Esophagus squamous epithelium (tissue), 5 donors: ENCODE data around the gene ANK3. TPM values are rescaled to one million over a fixed set of nuclear protein-coding genes. Genes with fewer than 3 reads are reported as not detected.

Experiments
- DNase-seq: peaks from one replicate; lab custom pipeline; 2025; lab: John Stamatoyannopoulos, UW
- H3K27ac ChIP-seq, 4 donors: fragments of 200-600 bp; sonication (generic); one replicate each; pipeline ENCODE4 v1.5.1; 2016 to 2019; ENCODE audit warnings: mild to moderate bottlenecking in 1 of 4
- H3K27me3 ChIP-seq, 4 donors: fragments of 200-600 bp; sonication (generic); 1 replicate in 3 of 4; 2 replicates in 1 of 4; pipeline versions ENCODE4 v1.5.1 to v1.6.0; 2017 to 2021; ENCODE audit warnings: antibody characterized with exemption in 1 of 4
- H3K36me3 ChIP-seq, 3 donors: fragments of 200-600 bp; sonication (generic); one replicate each; pipeline ENCODE4 v1.5.1; 2016 to 2019
- H3K4me1 ChIP-seq, 3 donors: fragments of 200-600 bp; sonication (generic); one replicate each; pipeline ENCODE4 v1.5.1; 2017 to 2019
- H3K4me3 ChIP-seq, 4 donors: fragments of 200-600 bp; sonication (generic); 1 replicate in 3 of 4; 2 replicates in 1 of 4; pipeline ENCODE4 v1.5.1; 2016 to 2019; ENCODE audit warnings: mild to moderate bottlenecking in 2 of 4, moderate library complexity in 1 of 4
- H3K9me3 ChIP-seq, 3 donors: fragments of 200-600 bp; sonication (generic); one replicate each; pipeline ENCODE4 v1.5.1; 2016 to 2019
- CTCF ChIP-seq, 6 experiments: fragments of 450-650 bp in 4 of 6; fragments of 200-600 bp in 2 of 6; sonication (generic) in 2 of 6; IDR thresholded peaks; one replicate each; pipeline ENCODE4 v1.5.1; 2016 to 2019; ENCODE audit warnings: antibody characterized with exemption in 6 of 6, mild to moderate bottlenecking in 4 of 6, moderate library complexity in 4 of 6
- POLR2A ChIP-seq, 4 donors: fragments of 450-650 bp; IDR thresholded peaks; one replicate each; pipeline ENCODE4 v1.6.1; 2017; ENCODE audit warnings: antibody characterized with exemption in 4 of 4, mild to moderate bottlenecking in 4 of 4, moderate library complexity in 3 of 4
- WGBS, 2 donors: methylation state at CpG; one replicate each; pipeline ENCODE4 v1.1.5; 2018; 5-methylcytosine and 5-hydroxymethylcytosine counted together
- intact Hi-C: fragments of 100-400 bp; cut with DNase I; formaldehyde crosslinking; loops from one replicate; pipeline ENCODE4 v1.15.0; 2022
- total RNA-seq, 4 donors: library from RNA; depleted of rRNA; stranded (reverse); fragments of >200 nt; gene quantifications; one replicate each; pipeline ENCODE4 v1.1.0, GENCODE V29; 2016
- donor health status: DM: yes; HTN: yes; CAD: no.

Gene ANK3
- total RNA-seq, 4 donors from 2014 or later: 23.1 to 59.1 (median 33.0) TPM

GRCh38 chr10:60155943-60156683 is 233.6 kb downstream of the ANK3 start:
- Histone ChIP-seq H3K9me3 (no peaks in the 10 kb centered on the region), H3K27me3 (no peaks in the 10 kb centered on the region), H3K27ac (no peak overlapping the region), H3K4me1 (peaks cover 0 to 11% (median 0%) of the 10 kb centered on the region in 3 donors), H3K4me3 (no peak overlapping the region), H3K36me3 (peaks cover 0 to 7% (median 0%) of the 10 kb centered on the region in 3 donors)
- DNase-seq: no peak
- TF ChIP-seq POLR2A (IDR thresholded peaks at IDR 0.05): no peak
- intact Hi-C loops: no loop called here
- WGBS, 2 donors: 95% methylated on average over 4 of the region's 6 CpGs

- TF ChIP-seq CTCF (IDR thresholded peaks at IDR 0.05) (no peak), POLR2A (IDR thresholded peaks at IDR 0.05) (no peak)
- 65 to 86% methylated on average over 2 to 3 of the region's 3 CpGs for WGBS, 2 donors
- H3K4me1 ChIP-seq: peaks cover 0 to 11% (median 0%) of the 10 kb centered on the region in 3 donors
- H3K36me3 ChIP-seq: peaks cover 0 to 15% (median 0%) of the 10 kb centered on the region in 3 donors
- H3K27me3 ChIP-seq: no peaks in the 10 kb centered on the region
- H3K9me3 ChIP-seq: no peaks in the 10 kb centered on the region
- intact Hi-C loops: no loop called here
- no peak for DNase-seq
- H3K4me3 ChIP-seq: no peak overlapping the region
- H3K27ac ChIP-seq: no peak overlapping the region
Measured at GRCh38 chr10:60155099-60155877, 234.4 kb downstream of the ANK3 start.

- Histone ChIP-seq H3K4me1 (peaks cover 5 to 20% (median 6%) of the 10 kb centered on the region in 3 donors), H3K36me3 (peaks cover 0 to 15% (median 0%) of the 10 kb centered on the region in 3 donors), H3K9me3 (no peaks in the 10 kb centered on the region), H3K4me3 (no peak overlapping the region), H3K27ac (no peak overlapping the region), H3K27me3 (no peaks in the 10 kb centered on the region)
- TF ChIP-seq CTCF (IDR thresholded peaks at IDR 0.05): no peak
- TF ChIP-seq POLR2A (IDR thresholded peaks at IDR 0.05): no peak
- WGBS, 2 donors: 88 to 89% methylated on average over 2 of the region's 2 CpGs
- DNase-seq: no peak
- intact Hi-C loops: no loop called here
Measured at GRCh38 chr10:60149003-60149402, 240.7 kb downstream of the ANK3 start.

- no peak overlapping the region for H3K4me3 ChIP-seq
- H3K9me3 ChIP-seq: no peaks in the 10 kb centered on the region
- H3K36me3 ChIP-seq: peaks cover 0 to 15% (median 0%) of the 10 kb centered on the region in 3 donors
- DNase-seq: no peak
- H3K27ac ChIP-seq: no peak overlapping the region
- intact Hi-C loops: no loop called here
- TF ChIP-seq POLR2A (IDR thresholded peaks at IDR 0.05) (no peak), CTCF (IDR thresholded peaks at IDR 0.05) (no peak)
- no peaks in the 10 kb centered on the region for H3K27me3 ChIP-seq
- peaks cover 5 to 20% (median 6%) of the 10 kb centered on the region in 3 donors for H3K4me1 ChIP-seq
Measured at GRCh38 chr10:60148266-60148840, 241.3 kb downstream of the ANK3 start.

GRCh38 chr10:60147576-60148265 is 242.0 kb downstream of the ANK3 start:
- Histone ChIP-seq H3K27ac (no peak overlapping the region), H3K4me1 (peaks cover 5 to 20% (median 6%) of the 10 kb centered on the region in 3 donors), H3K9me3 (no peaks in the 10 kb centered on the region), H3K27me3 (no peaks in the 10 kb centered on the region), H3K36me3 (peaks cover 0 to 15% (median 0%) of the 10 kb centered on the region in 3 donors), H3K4me3 (no peak overlapping the region)
- no peak for TF ChIP-seq CTCF (IDR thresholded peaks at IDR 0.05)
- no peak for TF ChIP-seq POLR2A (IDR thresholded peaks at IDR 0.05)
- intact Hi-C loops: no loop called here
- WGBS, 2 donors: 79 to 84% methylated on average over 3 of the region's 3 CpGs
- DNase-seq: no peak
